Erythroblast (primary cell): Measurements from ENCODE around the gene LRP2.

Experiments used
- GATA1 ChIP-seq: IDR thresholded peaks from 2 replicates; pipeline ENCODE4 v1.6.1; 2011; ENCODE audit warnings: low read depth, mild to moderate bottlenecking, control low read depth, low read length, moderate library complexity
- POLR2A ChIP-seq: IDR thresholded peaks from 2 replicates; pipeline ENCODE4 v1.6.1; 2011; ENCODE audit warnings: mild to moderate bottlenecking, low read length

GRCh38 chr2:169136885-169137534 is 225.3 kb downstream of the LRP2 start:
- TF ChIP-seq GATA1: no peak
- TF ChIP-seq POLR2A: no peak
